ENCODE results near the gene ARMC12. TPM values are rescaled to one million over a fixed set of nuclear protein-coding genes. Genes with fewer than 3 reads are reported as not detected.
A peak's percentile ranks its signal among the peaks of the same experiment; 100 is the strongest.

Gene ARMC12
- total RNA-seq, 1 experiment from 2014 or later: 1.0 TPM

- Mint-ChIP-seq H3K27ac (no peak overlapping the region), H3K9me3 (no peaks in the 10 kb centered on the region), H3K36me3 (no peaks in the 10 kb centered on the region), H3K4me1 (peaks cover 51% of the 10 kb centered on the region), H3K27me3 (ENCODE audit: low read depth) (peaks cover 35% of the 10 kb centered on the region), H3K4me3 (peak overlapping the region; percentile 78)
- CTCF ChIA-PET: interaction anchor here (0.5 to 2.3 kb wide), 10 partner anchors 9 to 205 kb away, joined by 3 to 11 read pairs (median 6); partner anchors contain the start of gene ARMC12
- ATAC-seq (peak; percentile 33), DNase-seq (ENCODE audit: low spot score) (peak; percentile 78)
- POLR2A ChIA-PET: interaction anchor here (0.7 to 1.2 kb wide), 4 partner anchors 9 to 64 kb away, joined by 3 to 6 read pairs (median 3); no protein-coding TSS in a partner anchor
- TF ChIP-seq TP53 (CRISPR knock-in tag; IDR thresholded peaks at IDR 0.05) (no peak), TCF7 (CRISPR knock-in tag; IDR thresholded peaks at IDR 0.05; ENCODE audit: low read depth) (no peak), FOXP1 (CRISPR knock-in tag; IDR thresholded peaks at IDR 0.05; ENCODE audit: borderline replicate concordance) (0 out of 2 replicates have a peak, but pooled peaks have one; percentile 59), MXD4 (CRISPR knock-in tag; IDR thresholded peaks at IDR 0.05; ENCODE audit: borderline replicate concordance) (no peak), FOXP4 (CRISPR knock-in tag; IDR thresholded peaks at IDR 0.05) (0 out of 2 replicates have a peak, but pooled peaks have one; percentile 22), USF1 (CRISPR knock-in tag; IDR thresholded peaks at IDR 0.05) (peak; percentile 94), ZNF671 (CRISPR knock-in tag; IDR thresholded peaks at IDR 0.05) (no peak), MYBL2 (CRISPR knock-in tag; IDR thresholded peaks at IDR 0.05) (no peak), CREB1 (CRISPR knock-in tag; IDR thresholded peaks at IDR 0.05) (no peak; the same call in 1 of the 2 replicates), NFYB (CRISPR knock-in tag; conservative IDR thresholded peaks at IDR 0.05; ENCODE audit: low read depth) (no peak)
- TF ChIP-seq, protein P1, sequence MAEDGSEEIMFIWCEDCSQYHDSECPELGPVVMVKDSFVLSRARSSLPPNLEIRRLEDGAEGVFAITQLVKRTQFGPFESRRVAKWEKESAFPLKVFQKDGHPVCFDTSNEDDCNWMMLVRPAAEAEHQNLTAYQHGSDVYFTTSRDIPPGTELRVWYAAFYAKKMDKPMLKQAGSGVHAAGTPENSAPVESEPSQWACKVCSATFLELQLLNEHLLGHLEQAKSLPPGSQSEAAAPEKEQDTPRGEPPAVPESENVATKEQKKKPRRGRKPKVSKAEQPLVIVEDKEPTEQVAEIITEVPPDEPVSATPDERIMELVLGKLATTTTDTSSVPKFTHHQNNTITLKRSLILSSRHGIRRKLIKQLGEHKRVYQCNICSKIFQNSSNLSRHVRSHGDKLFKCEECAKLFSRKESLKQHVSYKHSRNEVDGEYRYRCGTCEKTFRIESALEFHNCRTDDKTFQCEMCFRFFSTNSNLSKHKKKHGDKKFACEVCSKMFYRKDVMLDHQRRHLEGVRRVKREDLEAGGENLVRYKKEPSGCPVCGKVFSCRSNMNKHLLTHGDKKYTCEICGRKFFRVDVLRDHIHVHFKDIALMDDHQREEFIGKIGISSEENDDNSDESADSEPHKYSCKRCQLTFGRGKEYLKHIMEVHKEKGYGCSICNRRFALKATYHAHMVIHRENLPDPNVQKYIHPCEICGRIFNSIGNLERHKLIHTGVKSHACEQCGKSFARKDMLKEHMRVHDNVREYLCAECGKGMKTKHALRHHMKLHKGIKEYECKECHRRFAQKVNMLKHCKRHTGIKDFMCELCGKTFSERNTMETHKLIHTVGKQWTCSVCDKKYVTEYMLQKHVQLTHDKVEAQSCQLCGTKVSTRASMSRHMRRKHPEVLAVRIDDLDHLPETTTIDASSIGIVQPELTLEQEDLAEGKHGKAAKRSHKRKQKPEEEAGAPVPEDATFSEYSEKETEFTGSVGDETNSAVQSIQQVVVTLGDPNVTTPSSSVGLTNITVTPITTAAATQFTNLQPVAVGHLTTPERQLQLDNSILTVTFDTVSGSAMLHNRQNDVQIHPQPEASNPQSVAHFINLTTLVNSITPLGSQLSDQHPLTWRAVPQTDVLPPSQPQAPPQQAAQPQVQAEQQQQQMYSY (CRISPR knock-in tag; IDR thresholded peaks at IDR 0.05): peak; percentile 66
- TF ChIP-seq, protein P2, sequence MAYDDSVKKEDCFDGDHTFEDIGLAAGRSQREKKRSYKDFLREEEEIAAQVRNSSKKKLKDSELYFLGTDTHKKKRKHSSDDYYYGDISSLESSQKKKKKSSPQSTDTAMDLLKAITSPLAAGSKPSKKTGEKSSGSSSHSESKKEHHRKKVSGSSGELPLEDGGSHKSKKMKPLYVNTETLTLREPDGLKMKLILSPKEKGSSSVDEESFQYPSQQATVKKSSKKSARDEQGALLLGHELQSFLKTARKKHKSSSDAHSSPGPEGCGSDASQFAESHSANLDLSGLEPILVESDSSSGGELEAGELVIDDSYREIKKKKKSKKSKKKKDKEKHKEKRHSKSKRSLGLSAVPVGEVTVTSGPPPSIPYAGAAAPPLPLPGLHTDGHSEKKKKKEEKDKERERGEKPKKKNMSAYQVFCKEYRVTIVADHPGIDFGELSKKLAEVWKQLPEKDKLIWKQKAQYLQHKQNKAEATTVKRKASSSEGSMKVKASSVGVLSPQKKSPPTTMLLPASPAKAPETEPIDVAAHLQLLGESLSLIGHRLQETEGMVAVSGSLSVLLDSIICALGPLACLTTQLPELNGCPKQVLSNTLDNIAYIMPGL (CRISPR knock-in tag; IDR thresholded peaks at IDR 0.05): peak; percentile 81; the same call in 1 of the 2 replicates
- TF ChIP-seq, protein P3, sequence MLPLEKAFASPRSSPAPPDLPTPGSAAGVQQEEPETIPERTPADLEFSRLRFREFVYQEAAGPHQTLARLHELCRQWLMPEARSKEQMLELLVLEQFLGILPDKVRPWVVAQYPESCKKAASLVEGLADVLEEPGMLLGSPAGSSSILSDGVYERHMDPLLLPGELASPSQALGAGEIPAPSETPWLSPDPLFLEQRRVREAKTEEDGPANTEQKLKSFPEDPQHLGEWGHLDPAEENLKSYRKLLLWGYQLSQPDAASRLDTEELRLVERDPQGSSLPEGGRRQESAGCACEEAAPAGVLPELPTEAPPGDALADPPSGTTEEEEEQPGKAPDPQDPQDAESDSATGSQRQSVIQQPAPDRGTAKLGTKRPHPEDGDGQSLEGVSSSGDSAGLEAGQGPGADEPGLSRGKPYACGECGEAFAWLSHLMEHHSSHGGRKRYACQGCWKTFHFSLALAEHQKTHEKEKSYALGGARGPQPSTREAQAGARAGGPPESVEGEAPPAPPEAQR (CRISPR knock-in tag; IDR thresholded peaks at IDR 0.05): no peak
- TF ChIP-seq, protein P4, sequence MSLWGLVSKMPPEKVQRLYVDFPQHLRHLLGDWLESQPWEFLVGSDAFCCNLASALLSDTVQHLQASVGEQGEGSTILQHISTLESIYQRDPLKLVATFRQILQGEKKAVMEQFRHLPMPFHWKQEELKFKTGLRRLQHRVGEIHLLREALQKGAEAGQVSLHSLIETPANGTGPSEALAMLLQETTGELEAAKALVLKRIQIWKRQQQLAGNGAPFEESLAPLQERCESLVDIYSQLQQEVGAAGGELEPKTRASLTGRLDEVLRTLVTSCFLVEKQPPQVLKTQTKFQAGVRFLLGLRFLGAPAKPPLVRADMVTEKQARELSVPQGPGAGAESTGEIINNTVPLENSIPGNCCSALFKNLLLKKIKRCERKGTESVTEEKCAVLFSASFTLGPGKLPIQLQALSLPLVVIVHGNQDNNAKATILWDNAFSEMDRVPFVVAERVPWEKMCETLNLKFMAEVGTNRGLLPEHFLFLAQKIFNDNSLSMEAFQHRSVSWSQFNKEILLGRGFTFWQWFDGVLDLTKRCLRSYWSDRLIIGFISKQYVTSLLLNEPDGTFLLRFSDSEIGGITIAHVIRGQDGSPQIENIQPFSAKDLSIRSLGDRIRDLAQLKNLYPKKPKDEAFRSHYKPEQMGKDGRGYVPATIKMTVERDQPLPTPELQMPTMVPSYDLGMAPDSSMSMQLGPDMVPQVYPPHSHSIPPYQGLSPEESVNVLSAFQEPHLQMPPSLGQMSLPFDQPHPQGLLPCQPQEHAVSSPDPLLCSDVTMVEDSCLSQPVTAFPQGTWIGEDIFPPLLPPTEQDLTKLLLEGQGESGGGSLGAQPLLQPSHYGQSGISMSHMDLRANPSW (CRISPR knock-in tag; conservative IDR thresholded peaks at IDR 0.05; ENCODE audit: low read depth): no peak
- TF ChIP-seq, protein P5, sequence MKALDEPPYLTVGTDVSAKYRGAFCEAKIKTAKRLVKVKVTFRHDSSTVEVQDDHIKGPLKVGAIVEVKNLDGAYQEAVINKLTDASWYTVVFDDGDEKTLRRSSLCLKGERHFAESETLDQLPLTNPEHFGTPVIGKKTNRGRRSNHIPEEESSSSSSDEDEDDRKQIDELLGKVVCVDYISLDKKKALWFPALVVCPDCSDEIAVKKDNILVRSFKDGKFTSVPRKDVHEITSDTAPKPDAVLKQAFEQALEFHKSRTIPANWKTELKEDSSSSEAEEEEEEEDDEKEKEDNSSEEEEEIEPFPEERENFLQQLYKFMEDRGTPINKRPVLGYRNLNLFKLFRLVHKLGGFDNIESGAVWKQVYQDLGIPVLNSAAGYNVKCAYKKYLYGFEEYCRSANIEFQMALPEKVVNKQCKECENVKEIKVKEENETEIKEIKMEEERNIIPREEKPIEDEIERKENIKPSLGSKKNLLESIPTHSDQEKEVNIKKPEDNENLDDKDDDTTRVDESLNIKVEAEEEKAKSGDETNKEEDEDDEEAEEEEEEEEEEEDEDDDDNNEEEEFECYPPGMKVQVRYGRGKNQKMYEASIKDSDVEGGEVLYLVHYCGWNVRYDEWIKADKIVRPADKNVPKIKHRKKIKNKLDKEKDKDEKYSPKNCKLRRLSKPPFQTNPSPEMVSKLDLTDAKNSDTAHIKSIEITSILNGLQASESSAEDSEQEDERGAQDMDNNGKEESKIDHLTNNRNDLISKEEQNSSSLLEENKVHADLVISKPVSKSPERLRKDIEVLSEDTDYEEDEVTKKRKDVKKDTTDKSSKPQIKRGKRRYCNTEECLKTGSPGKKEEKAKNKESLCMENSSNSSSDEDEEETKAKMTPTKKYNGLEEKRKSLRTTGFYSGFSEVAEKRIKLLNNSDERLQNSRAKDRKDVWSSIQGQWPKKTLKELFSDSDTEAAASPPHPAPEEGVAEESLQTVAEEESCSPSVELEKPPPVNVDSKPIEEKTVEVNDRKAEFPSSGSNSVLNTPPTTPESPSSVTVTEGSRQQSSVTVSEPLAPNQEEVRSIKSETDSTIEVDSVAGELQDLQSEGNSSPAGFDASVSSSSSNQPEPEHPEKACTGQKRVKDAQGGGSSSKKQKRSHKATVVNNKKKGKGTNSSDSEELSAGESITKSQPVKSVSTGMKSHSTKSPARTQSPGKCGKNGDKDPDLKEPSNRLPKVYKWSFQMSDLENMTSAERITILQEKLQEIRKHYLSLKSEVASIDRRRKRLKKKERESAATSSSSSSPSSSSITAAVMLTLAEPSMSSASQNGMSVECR (CRISPR knock-in tag; IDR thresholded peaks at IDR 0.05; ENCODE audit: borderline replicate concordance): peak; percentile 43; the same call in 1 of the 2 replicates
These were observed 9.4 kb upstream of the ARMC12 start for GRCh38 chr6:35727231-35727934.
